ENCODE measurements around the gene DIS3L2.
A peak's percentile ranks its signal among the peaks of the same experiment; 100 is the strongest.
"Not testable (repeated sequence)": the region's sequence is repeated elsewhere in the genome, so short reads cannot be mapped to it uniquely, and the experiment has no call there.

The DIS3L2 gene

GRCh38 chr2:232321817-232322559 lies 360.5 kb downstream of the DIS3L2 start:
- H3K4me3 ChIP-seq (replicated peaks; ENCODE audit: low read depth, low read length) = no peak overlapping the region
- TF ChIP-seq CTCF (IDR thresholded peaks at IDR 0.05; ENCODE audit: low read depth, low read length, missing control alignments) = no peak
- no peak for DNase-seq (ENCODE audit: extremely low read depth, low read depth)

GRCh38 chr2:232322560-232323327 lies 361.2 kb downstream of the DIS3L2 start:
- no peak for TF ChIP-seq CTCF (IDR thresholded peaks at IDR 0.05; ENCODE audit: low read depth, low read length, missing control alignments)
- no peak for DNase-seq (ENCODE audit: extremely low read depth, low read depth)
- H3K4me3 ChIP-seq (replicated peaks; ENCODE audit: low read depth, low read length) = no peak overlapping the region

- DNase-seq (ENCODE audit: extremely low read depth, low read depth) = no peak
- TF ChIP-seq CTCF (IDR thresholded peaks at IDR 0.05; ENCODE audit: low read depth, low read length, missing control alignments) = no peak
- no peak overlapping the region for H3K4me3 ChIP-seq (replicated peaks; ENCODE audit: low read depth, low read length)
Observed at GRCh38 chr2:232323328-232323650, 361.8 kb downstream of the DIS3L2 start.

- not testable (repeated sequence) for DNase-seq (ENCODE audit: extremely low read depth, low read depth)
Observed at GRCh38 chr2:232323967-232324366, 362.5 kb downstream of the DIS3L2 start.

GRCh38 chr2:232324778-232325177 lies 363.3 kb downstream of the DIS3L2 start:
- H3K4me3 ChIP-seq (replicated peaks; ENCODE audit: low read depth, low read length) = no peak overlapping the region
- TF ChIP-seq CTCF (IDR thresholded peaks at IDR 0.05; ENCODE audit: low read depth, low read length, missing control alignments) = no peak
- no peak for DNase-seq (ENCODE audit: extremely low read depth, low read depth)

More at GRCh38 chr2:232323967-232324366, 362.5 kb downstream of the DIS3L2 start:
- H3K4me3 ChIP-seq (replicated peaks; ENCODE audit: low read depth, low read length) = not testable (repeated sequence)

GRCh38 chr2:232325324-232326273 lies 364.1 kb downstream of the DIS3L2 start:
- peak; percentile 39 for TF ChIP-seq CTCF (IDR thresholded peaks at IDR 0.05; ENCODE audit: low read depth, low read length, missing control alignments)
- no peak overlapping the region for H3K4me3 ChIP-seq (replicated peaks; ENCODE audit: low read depth, low read length)
- DNase-seq (ENCODE audit: extremely low read depth, low read depth) = no peak

All from HFF-Myc (cell line).